DND-41 (cell line): ENCODE measurements around the gene ACVRL1.

Source experiments
- EZH2 ChIP-seq: IDR thresholded peaks from 3 replicates; pipeline ENCODE4 v1.6.1; 2012; ENCODE audit warnings: borderline replicate concordance, low read depth, mild to moderate bottlenecking, moderate library complexity, low read length, inconsistent platforms; ENCODE audit not compliant: severe bottlenecking
- TF ChIP-seq, protein P1 (sequence below): IDR thresholded peaks from 2 replicates; pipeline ENCODE4 v1.5.1; 2012; ENCODE audit warnings: borderline replicate concordance, low read length, moderate library complexity, mild to moderate bottlenecking; ENCODE audit not compliant: poor library complexity, severe bottlenecking; ENCODE audit errors: extremely low read depth

DNA sequence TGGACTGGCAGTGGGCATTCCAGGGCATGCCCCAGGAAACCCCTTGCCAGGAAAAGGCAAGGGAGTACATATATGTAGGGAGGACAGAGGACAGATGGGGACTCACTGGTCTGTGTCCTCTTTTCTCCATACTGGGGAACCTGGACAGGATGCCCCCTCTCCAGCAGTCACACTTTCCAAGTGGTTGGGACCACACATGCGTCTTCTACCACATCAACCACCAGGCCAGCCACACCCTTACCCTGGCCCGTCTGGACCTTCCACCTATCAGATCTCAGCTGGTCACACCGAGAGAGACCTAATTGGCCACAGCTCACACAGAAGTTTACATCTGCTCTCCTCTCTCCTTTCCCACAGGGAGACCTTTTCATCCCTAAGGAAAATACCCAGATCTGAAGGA is 11.1 kb upstream of the ACVRL1 start:
- TF ChIP-seq, protein P1, sequence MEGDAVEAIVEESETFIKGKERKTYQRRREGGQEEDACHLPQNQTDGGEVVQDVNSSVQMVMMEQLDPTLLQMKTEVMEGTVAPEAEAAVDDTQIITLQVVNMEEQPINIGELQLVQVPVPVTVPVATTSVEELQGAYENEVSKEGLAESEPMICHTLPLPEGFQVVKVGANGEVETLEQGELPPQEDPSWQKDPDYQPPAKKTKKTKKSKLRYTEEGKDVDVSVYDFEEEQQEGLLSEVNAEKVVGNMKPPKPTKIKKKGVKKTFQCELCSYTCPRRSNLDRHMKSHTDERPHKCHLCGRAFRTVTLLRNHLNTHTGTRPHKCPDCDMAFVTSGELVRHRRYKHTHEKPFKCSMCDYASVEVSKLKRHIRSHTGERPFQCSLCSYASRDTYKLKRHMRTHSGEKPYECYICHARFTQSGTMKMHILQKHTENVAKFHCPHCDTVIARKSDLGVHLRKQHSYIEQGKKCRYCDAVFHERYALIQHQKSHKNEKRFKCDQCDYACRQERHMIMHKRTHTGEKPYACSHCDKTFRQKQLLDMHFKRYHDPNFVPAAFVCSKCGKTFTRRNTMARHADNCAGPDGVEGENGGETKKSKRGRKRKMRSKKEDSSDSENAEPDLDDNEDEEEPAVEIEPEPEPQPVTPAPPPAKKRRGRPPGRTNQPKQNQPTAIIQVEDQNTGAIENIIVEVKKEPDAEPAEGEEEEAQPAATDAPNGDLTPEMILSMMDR: no peak
- no peak for TF ChIP-seq EZH2
